Left forelimb (tissue), 1 donor: ENCODE measurements around the gene TRIM5.
"Not testable (repeated sequence)": the region's sequence is repeated elsewhere in the genome, so short reads cannot be mapped to it uniquely, and the experiment has no call there.

Source experiments
- DNase-seq: peaks from one replicate; pipeline ENCODE4 v3.0.0-alpha.2; 2018; ENCODE audit warnings: low spot score

Gene TRIM5

GRCh38 chr11:5688482-5688881 is 3.6 kb upstream of the TRIM5 start:
- DNase-seq = no peak

- no peak for DNase-seq
Measured at GRCh38 chr11:5686426-5686825, 1.6 kb upstream of the TRIM5 start.

GRCh38 chr11:5684036-5684645 is 733 bp downstream of the TRIM5 start:
- no peak for DNase-seq

- not testable (repeated sequence) for DNase-seq
Measured at GRCh38 chr11:5683620-5684019, 1.3 kb downstream of the TRIM5 start.

- DNase-seq = not testable (repeated sequence)
Measured at GRCh38 chr11:5682890-5683441, 1.9 kb downstream of the TRIM5 start.

GRCh38 chr11:5679811-5680210 is 5.1 kb downstream of the TRIM5 start:
- no peak for DNase-seq

- no peak for DNase-seq
Measured at GRCh38 chr11:5674391-5674790, 10.5 kb downstream of the TRIM5 start.

- no peak for DNase-seq
Measured at GRCh38 chr11:5671831-5672230, 13.0 kb downstream of the TRIM5 start.

- DNase-seq = no peak
Measured at GRCh38 chr11:5666402-5666793, 18.5 kb downstream of the TRIM5 start.

GRCh38 chr11:5665746-5666401 is 19.0 kb downstream of the TRIM5 start:
- DNase-seq = no peak

- no peak for DNase-seq
Measured at GRCh38 chr11:5665051-5665570, 19.8 kb downstream of the TRIM5 start.

- no peak for DNase-seq
Measured at GRCh38 chr11:5663511-5663910, 21.4 kb downstream of the TRIM5 start.

GRCh38 chr11:5658318-5658717 is 26.6 kb downstream of the TRIM5 start:
- no peak for DNase-seq

GRCh38 chr11:5656956-5657355 is 27.9 kb downstream of the TRIM5 start:
- DNase-seq = not testable (repeated sequence)

- DNase-seq = no peak
Measured at GRCh38 chr11:5655474-5655873, 29.4 kb downstream of the TRIM5 start.

GRCh38 chr11:5646139-5646538 is 38.7 kb downstream of the TRIM5 start:
- DNase-seq = no peak

- DNase-seq = no peak
Measured at GRCh38 chr11:5643585-5643984, 41.3 kb downstream of the TRIM5 start.

- DNase-seq = no peak
Measured at GRCh38 chr11:5639953-5640352, 44.9 kb downstream of the TRIM5 start.

GRCh38 chr11:5631969-5632635 is 52.8 kb downstream of the TRIM5 start:
- DNase-seq = no peak

GRCh38 chr11:5631417-5631816 is 53.5 kb downstream of the TRIM5 start:
- no peak for DNase-seq

- DNase-seq = no peak
Measured at GRCh38 chr11:5626196-5626595, 58.7 kb downstream of the TRIM5 start.

GRCh38 chr11:5625281-5625680 is 59.6 kb downstream of the TRIM5 start:
- no peak for DNase-seq
